ENCODE results near the gene SPACA1. TPM values are rescaled to one million over a fixed set of nuclear protein-coding genes. Genes with fewer than 3 reads are reported as not detected.

Gene SPACA1
- total and polyA plus RNA-seq, 2 of the 8 experiments (the other 6 are each of a cell fraction or from before 2014, with no cell fraction given) = not detected

GRCh38 chr6:88105741-88106340 lies 58.2 kb downstream of the SPACA1 start (continued):
- no peak for TF ChIP-seq CHD7 (IDR thresholded peaks at IDR 0.05; ENCODE audit: insufficient replicate concordance, low read length)
- TF ChIP-seq KDM1A (IDR thresholded peaks at IDR 0.05; ENCODE audit: borderline replicate concordance, low read length) = no peak
- no peak for TF ChIP-seq CREB1 (IDR thresholded peaks at IDR 0.05)
- no peak for TF ChIP-seq TCF12 (IDR thresholded peaks at IDR 0.05; ENCODE audit: low read depth, low read length)
- no peak for TF ChIP-seq POLR2A (IDR thresholded peaks at IDR 0.05; ENCODE audit: control extremely low read depth in 1 of 2, low read depth in 2 of 2, low read length in 2 of 2)
- no peak for TF ChIP-seq SIN3A (conservative IDR thresholded peaks at IDR 0.05 in 1 of 2, IDR thresholded peaks at IDR 0.05 in 1 of 2; ENCODE audit: low read depth in 1 of 2, low read length in 2 of 2)
- TF ChIP-seq EP300 (IDR thresholded peaks at IDR 0.05; ENCODE audit: borderline replicate concordance in 1 of 2, low read depth in 2 of 2, low read length in 2 of 2) = no peak
- no peak for TF ChIP-seq EZH2 (IDR thresholded peaks at IDR 0.05; ENCODE audit: low read depth, low read length, severe bottlenecking)

Measured in H1 (cell line).